ENCODE measurements around the gene LARP4B.

GRCh38 chr10:945778-946177 is 14.3 kb upstream of the LARP4B start:
- TF ChIP-seq POLR2A (IDR thresholded peaks at IDR 0.05; ENCODE audit: low read length) = no peak
- TF ChIP-seq GATA1 (IDR thresholded peaks at IDR 0.05; ENCODE audit: low read depth, low read length) = no peak

Measured in erythroblast (primary cell).